HG03066 (cell line): ENCODE measurements around the gene TUBGCP2.
"Not testable (repeated sequence)": the region's sequence is repeated elsewhere in the genome, so short reads cannot be mapped to it uniquely, and the experiment has no call there.

Source experiments
- ATAC-seq: cut with Tn5 transposase; IDR thresholded peaks from one replicate; pipeline ENCODE4 v1.9.1; 2021; ENCODE audit warnings: low read depth; ENCODE audit not compliant: unreplicated experiment

Gene TUBGCP2

GRCh38 chr10:133325440-133326222 is 17.0 kb upstream of the TUBGCP2 start:
- no peak for ATAC-seq

GRCh38 chr10:133324857-133325260 is 16.2 kb upstream of the TUBGCP2 start:
- ATAC-seq = no peak

- ATAC-seq = no peak
Observed at GRCh38 chr10:133324198-133324792, 15.6 kb upstream of the TUBGCP2 start.

DNA sequence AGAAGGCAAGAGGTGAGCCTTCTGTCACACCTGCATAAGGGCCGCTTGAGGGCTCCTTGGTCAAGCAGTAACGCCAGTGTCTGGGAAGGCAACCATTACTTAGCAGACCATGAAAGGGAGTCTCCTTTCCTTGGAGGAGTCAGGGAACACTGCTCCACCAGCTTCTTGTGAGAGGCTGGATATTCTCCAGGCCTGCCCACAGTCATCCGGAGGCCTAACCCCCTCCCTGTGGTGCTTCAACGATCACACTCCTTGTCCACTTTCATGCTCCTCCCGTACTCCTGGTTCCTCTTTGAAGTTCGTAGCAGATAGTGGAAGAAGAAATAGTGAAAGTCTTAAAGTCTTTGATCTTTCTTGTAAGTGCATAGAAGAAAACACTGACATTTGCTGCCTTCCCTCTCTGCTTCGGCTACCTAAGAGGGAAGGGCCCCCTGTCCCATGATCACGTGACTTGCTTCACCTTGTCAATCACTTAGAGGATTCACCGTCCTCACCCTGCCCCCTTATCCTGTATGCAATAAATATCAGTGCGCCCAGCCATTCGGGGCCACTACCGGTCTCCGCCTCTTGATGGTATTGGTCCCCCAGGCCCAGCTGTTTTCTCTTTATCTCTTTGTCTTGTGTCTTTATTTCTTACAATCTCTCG is 13.5 kb upstream of the TUBGCP2 start:
- not testable (repeated sequence) for ATAC-seq

DNA sequence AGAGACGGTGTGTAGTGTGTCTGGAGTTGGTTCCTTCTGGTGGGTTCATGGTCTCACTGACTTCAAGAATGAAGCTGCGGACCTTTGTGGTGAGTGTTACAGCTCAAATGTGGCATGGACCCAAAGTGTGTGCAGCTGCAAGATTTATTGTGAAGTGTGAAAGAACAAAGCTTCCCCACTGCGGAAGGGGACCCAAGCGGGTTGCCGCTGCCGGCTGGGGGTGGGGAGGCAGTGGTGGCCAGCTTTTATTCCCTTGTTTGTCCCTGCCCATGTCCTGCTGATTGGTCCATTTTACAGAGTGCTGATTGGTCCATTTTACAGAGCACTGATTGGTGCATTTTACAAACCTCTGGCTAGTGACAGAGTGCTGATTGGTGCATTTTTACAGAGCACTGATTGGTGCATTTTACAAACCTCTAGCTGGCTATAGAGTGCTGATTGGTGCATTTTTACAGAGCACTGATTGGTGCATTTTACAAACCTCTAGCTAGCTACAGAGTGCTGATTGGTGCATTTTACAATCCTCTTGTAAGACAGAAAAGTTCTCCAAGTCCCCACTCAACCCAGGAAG is 12.3 kb upstream of the TUBGCP2 start:
- not testable (repeated sequence) for ATAC-seq

- peak; percentile 84 for ATAC-seq
Observed at GRCh38 chr10:133318494-133319127, 9.9 kb upstream of the TUBGCP2 start.

GRCh38 chr10:133316732-133317131 is 8.1 kb upstream of the TUBGCP2 start:
- no peak for ATAC-seq

DNA sequence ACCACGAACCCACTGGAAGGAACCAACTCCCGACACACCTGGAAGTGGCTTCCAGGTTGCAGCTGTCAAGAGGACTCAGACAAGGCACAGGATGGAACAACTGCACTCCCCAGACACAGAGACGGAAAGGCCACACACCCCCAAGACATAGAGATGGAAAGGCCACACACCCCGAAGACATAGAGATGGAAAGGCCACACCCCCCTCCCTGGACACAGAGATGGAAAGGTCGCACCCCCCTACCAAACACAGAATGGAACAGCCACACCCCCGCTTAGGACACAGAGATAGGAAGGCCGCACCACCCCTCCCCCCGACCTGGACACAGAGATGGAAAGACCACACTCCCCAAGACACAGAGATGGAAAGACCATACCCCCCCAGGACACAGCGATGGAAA is 7.6 kb upstream of the TUBGCP2 start:
- ATAC-seq = no peak

DNA sequence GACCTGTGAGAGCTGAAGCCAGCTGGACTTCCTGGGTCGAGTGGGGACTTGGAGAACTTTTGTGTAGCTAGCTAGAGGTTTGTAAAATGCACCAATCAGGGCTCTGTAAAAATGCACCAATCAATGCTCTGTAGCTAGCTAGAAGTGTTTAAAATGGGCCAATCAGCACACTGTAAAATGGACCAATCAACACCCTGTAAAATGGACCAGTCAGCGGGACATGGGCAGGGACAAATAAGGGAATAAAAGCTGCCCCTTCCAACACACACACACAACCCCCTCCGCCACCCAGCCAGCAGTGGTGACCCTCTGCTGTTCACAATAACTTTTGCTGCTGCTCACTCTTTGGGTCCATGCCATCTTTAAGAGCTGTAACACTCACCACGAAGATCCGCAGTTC is 7.2 kb upstream of the TUBGCP2 start:
- no peak for ATAC-seq

- ATAC-seq = no peak
Observed at GRCh38 chr10:133314911-133315310, 6.2 kb upstream of the TUBGCP2 start.

DNA sequence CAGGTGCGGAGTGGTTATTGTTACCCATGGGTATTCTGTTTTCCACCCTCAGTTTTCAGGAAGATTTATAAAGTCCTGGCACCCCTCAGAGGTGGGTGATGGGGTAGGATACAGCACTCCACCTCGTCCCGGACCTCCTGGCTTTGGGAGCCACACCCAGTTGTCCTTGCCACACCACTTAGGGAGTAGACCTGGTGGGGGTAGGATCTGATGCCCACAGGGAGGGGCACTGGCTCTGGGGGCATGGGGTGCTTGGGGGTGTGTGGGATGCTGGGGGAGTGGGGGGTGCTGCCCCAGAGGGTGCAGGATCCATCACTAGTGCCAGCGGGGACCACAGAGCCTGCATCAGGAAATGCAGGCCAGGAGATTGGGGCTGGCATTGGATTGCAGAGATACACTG is 4.5 kb upstream of the TUBGCP2 start:
- ATAC-seq = no peak

GRCh38 chr10:133312769-133313145 is 4.1 kb upstream of the TUBGCP2 start:
- no peak for ATAC-seq

DNA sequence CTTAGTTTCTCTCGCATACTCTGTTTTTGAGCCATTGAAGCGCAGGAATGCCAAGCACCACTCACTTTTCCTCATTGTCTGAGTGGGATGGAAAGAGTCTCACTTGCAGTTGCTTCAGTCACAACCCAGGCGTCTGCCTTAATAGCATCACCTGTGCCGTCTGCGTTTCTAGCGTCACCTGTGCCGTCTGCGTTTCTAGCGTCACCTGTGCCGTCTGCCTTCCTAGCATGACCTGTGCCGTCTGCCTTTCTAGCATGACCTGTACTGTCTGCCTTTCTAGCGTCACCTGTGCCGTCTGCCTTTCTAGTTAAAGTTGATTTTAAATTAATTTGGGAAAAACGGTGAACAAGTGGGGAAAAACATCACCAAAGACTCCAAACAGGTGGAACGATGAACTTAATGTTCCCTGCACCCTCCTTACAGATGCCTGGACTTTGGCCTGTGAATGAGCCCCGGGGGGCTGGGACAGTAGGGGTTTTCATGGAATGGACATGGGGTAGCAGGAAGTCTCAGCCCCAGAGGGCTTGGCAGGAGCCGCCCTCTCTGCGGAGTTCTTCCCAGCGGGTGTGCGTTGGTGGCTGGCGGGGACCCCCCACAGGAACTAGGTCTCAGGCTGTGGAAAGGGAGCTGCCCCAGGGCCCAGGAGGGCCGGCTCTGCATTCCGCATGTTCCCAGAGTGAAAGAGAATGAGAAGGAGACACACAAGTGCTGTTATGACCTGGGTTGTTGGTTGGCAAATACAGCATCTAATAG is 3.5 kb upstream of the TUBGCP2 start:
- no peak for ATAC-seq

GRCh38 chr10:133311570-133311969 is 2.9 kb upstream of the TUBGCP2 start:
- ATAC-seq = no peak

DNA sequence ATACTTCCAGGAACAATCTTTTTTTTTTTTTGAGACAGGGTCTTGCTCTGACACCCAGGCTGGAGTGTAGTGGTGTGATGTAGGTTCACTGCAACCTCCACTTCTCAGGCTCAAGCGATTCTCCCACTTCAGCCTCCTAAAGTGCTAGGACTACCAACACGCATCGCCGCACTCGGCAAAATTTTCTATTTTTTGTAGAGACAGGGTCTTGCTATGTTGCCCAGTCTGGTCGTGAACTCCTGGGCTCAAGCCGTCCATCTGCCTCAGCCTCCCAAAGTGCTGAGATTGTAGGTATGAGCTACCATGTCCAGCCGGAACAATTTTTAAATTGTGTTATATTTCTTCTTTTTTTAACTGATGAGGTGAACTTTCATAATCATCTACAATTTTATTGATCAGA is 2.1 kb upstream of the TUBGCP2 start:
- no peak for ATAC-seq

GRCh38 chr10:133310399-133310755 is 1.7 kb upstream of the TUBGCP2 start:
- no peak for ATAC-seq

GRCh38 chr10:133309720-133310398 is 1.2 kb upstream of the TUBGCP2 start:
- no peak for ATAC-seq

DNA sequence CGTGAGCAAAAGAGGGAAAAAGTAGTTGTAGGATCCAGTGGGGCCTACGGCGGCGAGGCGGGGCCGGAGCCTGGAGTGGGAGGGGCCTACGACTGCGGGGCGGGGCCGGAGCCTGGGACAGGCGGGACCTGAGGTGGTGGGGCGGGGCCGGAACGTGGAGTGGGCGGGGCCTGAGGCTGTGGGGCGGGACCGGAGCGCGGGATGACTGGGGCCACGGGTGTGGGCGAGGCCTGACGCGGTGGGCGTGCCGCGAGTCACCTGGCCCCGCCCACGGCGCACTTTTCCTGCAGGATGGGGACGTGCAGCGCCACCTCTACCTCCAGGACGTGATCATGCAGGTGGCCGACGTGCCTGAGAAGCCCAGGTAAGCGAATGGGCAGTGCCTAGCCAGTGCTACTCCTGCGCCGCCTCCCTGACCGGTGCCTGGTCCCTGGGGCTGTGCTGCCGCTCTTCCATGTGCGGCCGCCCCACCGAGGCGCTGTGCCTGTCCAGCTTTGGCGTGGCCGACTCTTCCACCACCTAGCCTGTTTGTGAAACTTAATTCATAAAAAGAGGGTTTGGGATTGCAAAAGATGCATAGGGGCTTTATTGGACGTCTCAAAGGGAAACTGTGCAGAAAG is 538 bp upstream of the TUBGCP2 start:
- peak; percentile 69 for ATAC-seq

DNA sequence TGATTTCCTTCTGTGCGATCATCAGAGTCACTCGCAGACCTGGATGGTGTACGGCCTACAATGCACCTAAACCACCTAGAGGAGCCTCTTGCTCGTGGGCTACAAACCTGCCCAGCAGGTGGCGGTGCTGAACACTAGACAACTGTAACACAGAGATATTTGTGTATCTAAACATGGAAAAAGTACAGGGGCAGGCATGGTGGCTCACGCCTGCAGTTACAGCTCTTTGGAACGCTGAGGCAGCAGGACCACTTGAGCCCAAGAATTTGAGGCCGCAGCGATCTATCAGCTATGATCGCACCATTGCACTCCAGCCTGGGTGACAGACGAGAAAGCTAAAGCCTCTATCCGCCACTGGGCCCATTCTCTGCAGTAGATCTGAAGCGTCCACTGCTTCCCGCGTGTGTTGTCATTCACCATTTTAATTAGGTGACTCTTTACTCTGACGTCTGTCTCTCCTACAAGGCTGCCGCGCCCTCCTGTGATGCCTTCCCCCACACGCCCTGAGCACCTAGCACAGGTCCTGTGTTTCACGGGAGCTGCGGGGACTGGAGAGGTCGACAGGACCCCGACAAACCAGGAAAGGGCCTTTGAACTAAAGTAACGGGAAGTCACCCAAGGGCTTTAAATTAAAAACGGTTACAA is 774 bp downstream of the TUBGCP2 start:
- peak; percentile 48 for ATAC-seq
